Osteocyte (in vitro differentiated cells): ENCODE data around the gene TMC2. TPM values are rescaled to one million over a fixed set of nuclear protein-coding genes. Genes with fewer than 3 reads are reported as not detected.

Experiments
- DNase-seq: peaks from one replicate; pipeline ENCODE4 v3.0.0; 2021; ENCODE audit warnings: mixed read lengths; ENCODE audit not compliant: unreplicated experiment; ENCODE audit errors: extremely low spot score
- H3K27ac Mint-ChIP-seq: one replicate; pipeline ENCODE4 v1.8.0; 2021; ENCODE audit warnings: mild to moderate bottlenecking, mixed read lengths; ENCODE audit not compliant: unreplicated experiment
- H3K27me3 Mint-ChIP-seq: one replicate; pipeline ENCODE4 v1.8.0; 2021; ENCODE audit warnings: mixed read lengths; ENCODE audit not compliant: unreplicated experiment
- H3K36me3 Mint-ChIP-seq: one replicate; pipeline ENCODE4 v1.8.0; 2021; ENCODE audit warnings: mixed read lengths; ENCODE audit not compliant: unreplicated experiment
- H3K4me1 Mint-ChIP-seq: one replicate; pipeline ENCODE4 v1.8.0; 2021; ENCODE audit warnings: mixed read lengths; ENCODE audit not compliant: unreplicated experiment
- H3K4me3 Mint-ChIP-seq: one replicate; pipeline ENCODE4 v1.8.0; 2021; ENCODE audit warnings: mild to moderate bottlenecking, moderate library complexity, mixed read lengths; ENCODE audit not compliant: unreplicated experiment
- H3K9me3 Mint-ChIP-seq: one replicate; pipeline ENCODE4 v1.8.0; 2021; ENCODE audit warnings: mixed read lengths; ENCODE audit not compliant: unreplicated experiment
- CTCF ChIP-seq: fragments of 200-600 bp; sonication (generic); IDR thresholded peaks from 2 replicates; pipeline ENCODE4 v1.5.0; 2021; ENCODE audit warnings: antibody characterized with exemption, mild to moderate bottlenecking, moderate library complexity
- total RNA-seq: library from RNA; stranded (reverse); gene quantifications from 2 replicates; pipeline ENCODE4 v1.2.1, GENCODE V29; 2021

Gene TMC2
- total RNA-seq, 1 donor from 2014 or later, result not detected

GRCh38 chr20:2575682-2576081 lies 39.3 kb downstream of the TMC2 start:
- H3K27me3 Mint-ChIP-seq, result peaks cover 60% of the 10 kb centered on the region

GRCh38 chr20:2576317-2576727 lies 39.9 kb downstream of the TMC2 start:
- H3K9me3 Mint-ChIP-seq, result no peaks in the 10 kb centered on the region
- H3K4me1 Mint-ChIP-seq, result no peaks in the 10 kb centered on the region
- H3K36me3 Mint-ChIP-seq, result no peaks in the 10 kb centered on the region
- no peak overlapping the region for H3K4me3 Mint-ChIP-seq
- no peak for TF ChIP-seq CTCF
- peaks cover 60% of the 10 kb centered on the region for H3K27me3 Mint-ChIP-seq
- DNase-seq, result no peak
- no peak overlapping the region for H3K27ac Mint-ChIP-seq

More at GRCh38 chr20:2575682-2576081, 39.3 kb downstream of the TMC2 start:
- Mint-ChIP-seq H3K36me3 (no peaks in the 10 kb centered on the region), H3K4me3 (no peak overlapping the region), H3K27ac (no peak overlapping the region), H3K9me3 (no peaks in the 10 kb centered on the region), H3K4me1 (no peaks in the 10 kb centered on the region)
- no peak for TF ChIP-seq CTCF
- DNase-seq, result no peak

- H3K4me1 Mint-ChIP-seq, result no peaks in the 10 kb centered on the region
- no peaks in the 10 kb centered on the region for H3K9me3 Mint-ChIP-seq
- no peaks in the 10 kb centered on the region for H3K36me3 Mint-ChIP-seq
- H3K27ac Mint-ChIP-seq, result no peak overlapping the region
- H3K4me3 Mint-ChIP-seq, result no peak overlapping the region
- no peak for DNase-seq
- peaks cover 54% of the 10 kb centered on the region for H3K27me3 Mint-ChIP-seq
- no peak for TF ChIP-seq CTCF
Measured at GRCh38 chr20:2578475-2579192, 42.3 kb downstream of the TMC2 start.

- H3K4me1 Mint-ChIP-seq, result peaks cover 8% of the 10 kb centered on the region
- DNase-seq, result no peak
- TF ChIP-seq CTCF, result no peak
- H3K27ac Mint-ChIP-seq, result no peak overlapping the region
- H3K9me3 Mint-ChIP-seq, result no peaks in the 10 kb centered on the region
- peaks cover 12% of the 10 kb centered on the region for H3K27me3 Mint-ChIP-seq
- no peak overlapping the region for H3K4me3 Mint-ChIP-seq
- H3K36me3 Mint-ChIP-seq, result no peaks in the 10 kb centered on the region
Measured at GRCh38 chr20:2585811-2586210, 49.4 kb downstream of the TMC2 start.

- TF ChIP-seq CTCF, result no peak
- Mint-ChIP-seq H3K9me3 (no peaks in the 10 kb centered on the region), H3K27ac (no peak overlapping the region), H3K4me3 (no peak overlapping the region), H3K27me3 (peaks cover 22% of the 10 kb centered on the region), H3K4me1 (peaks cover 4% of the 10 kb centered on the region), H3K36me3 (no peaks in the 10 kb centered on the region)
- no peak for DNase-seq
Measured at GRCh38 chr20:2593756-2594155, 57.4 kb downstream of the TMC2 start.
